Measurements from ENCODE around the gene ICA1. TPM values are rescaled to one million over a fixed set of nuclear protein-coding genes. Genes with fewer than 3 reads are reported as not detected.

The ICA1 gene
- total and polyA plus RNA-seq, 2 experiments from 2014 or later: 45.2 to 83.7 TPM

- TF ChIP-seq STAT1 (IDR thresholded peaks at IDR 0.05; ENCODE audit: unreplicated experiment) (no peak), JUNB (IDR thresholded peaks at IDR 0.05; ENCODE audit: unreplicated experiment) (no peak), ETS1 (IDR thresholded peaks at IDR 0.05) (no peak), CREB1 (CRISPR knock-in tag; IDR thresholded peaks at IDR 0.05; ENCODE audit: low read depth) (no peak), EZH2 (IDR thresholded peaks at IDR 0.05; ENCODE audit: low read depth, unreplicated experiment) (no peak), POLR2AphosphoS5 (IDR thresholded peaks at IDR 0.05; ENCODE audit: low read depth) (no peak), NANOG (IDR thresholded peaks at IDR 0.05; ENCODE audit: borderline replicate concordance) (no peak), ZNF114 (CRISPR knock-in tag; IDR thresholded peaks at IDR 0.05) (no peak), ZNF331 (CRISPR knock-in tag; IDR thresholded peaks at IDR 0.05; ENCODE audit: low read depth) (no peak), CTCF (conservative IDR thresholded peaks at IDR 0.05; ENCODE audit: low read depth in 2 of 2) (no peak), EZH2phosphoT487 (IDR thresholded peaks at IDR 0.05; ENCODE audit: unreplicated experiment) (no peak), ZNF462 (CRISPR knock-in tag; IDR thresholded peaks at IDR 0.05) (no peak)
- TF ChIP-seq, protein P1, sequence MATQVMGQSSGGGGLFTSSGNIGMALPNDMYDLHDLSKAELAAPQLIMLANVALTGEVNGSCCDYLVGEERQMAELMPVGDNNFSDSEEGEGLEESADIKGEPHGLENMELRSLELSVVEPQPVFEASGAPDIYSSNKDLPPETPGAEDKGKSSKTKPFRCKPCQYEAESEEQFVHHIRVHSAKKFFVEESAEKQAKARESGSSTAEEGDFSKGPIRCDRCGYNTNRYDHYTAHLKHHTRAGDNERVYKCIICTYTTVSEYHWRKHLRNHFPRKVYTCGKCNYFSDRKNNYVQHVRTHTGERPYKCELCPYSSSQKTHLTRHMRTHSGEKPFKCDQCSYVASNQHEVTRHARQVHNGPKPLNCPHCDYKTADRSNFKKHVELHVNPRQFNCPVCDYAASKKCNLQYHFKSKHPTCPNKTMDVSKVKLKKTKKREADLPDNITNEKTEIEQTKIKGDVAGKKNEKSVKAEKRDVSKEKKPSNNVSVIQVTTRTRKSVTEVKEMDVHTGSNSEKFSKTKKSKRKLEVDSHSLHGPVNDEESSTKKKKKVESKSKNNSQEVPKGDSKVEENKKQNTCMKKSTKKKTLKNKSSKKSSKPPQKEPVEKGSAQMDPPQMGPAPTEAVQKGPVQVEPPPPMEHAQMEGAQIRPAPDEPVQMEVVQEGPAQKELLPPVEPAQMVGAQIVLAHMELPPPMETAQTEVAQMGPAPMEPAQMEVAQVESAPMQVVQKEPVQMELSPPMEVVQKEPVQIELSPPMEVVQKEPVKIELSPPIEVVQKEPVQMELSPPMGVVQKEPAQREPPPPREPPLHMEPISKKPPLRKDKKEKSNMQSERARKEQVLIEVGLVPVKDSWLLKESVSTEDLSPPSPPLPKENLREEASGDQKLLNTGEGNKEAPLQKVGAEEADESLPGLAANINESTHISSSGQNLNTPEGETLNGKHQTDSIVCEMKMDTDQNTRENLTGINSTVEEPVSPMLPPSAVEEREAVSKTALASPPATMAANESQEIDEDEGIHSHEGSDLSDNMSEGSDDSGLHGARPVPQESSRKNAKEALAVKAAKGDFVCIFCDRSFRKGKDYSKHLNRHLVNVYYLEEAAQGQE (IDR thresholded peaks at IDR 0.05; ENCODE audit: unreplicated experiment): no peak
- Mint-ChIP-seq H3K27ac (no peak overlapping the region), H3K36me3 (ENCODE audit: low read depth) (peaks cover 4% of the 10 kb centered on the region; the same call in 2 of the 3 replicates), H3K4me1 (peaks cover 42% of the 10 kb centered on the region), H3K4me3 (no peak overlapping the region), H3K27me3 (ENCODE audit: insufficient read depth, low read depth, poor library complexity) (peaks cover 15% of the 10 kb centered on the region), H3K9me3 (no peaks in the 10 kb centered on the region)
- no peak for DNase-seq (ENCODE audit: low spot score)
- H3K79me2 ChIP-seq (replicated peaks; ENCODE audit: insufficient read depth): no peaks in the 10 kb centered on the region
- 0 out of 2 replicates have a peak, but pooled peaks cover 2% of the 10 kb centered on the region for H3F3A ChIP-seq (replicated peaks; ENCODE audit: low read depth)
- no peaks in the 10 kb centered on the region for H4K20me1 ChIP-seq (replicated peaks; ENCODE audit: insufficient read depth)
- no peak for ATAC-seq
- no peaks in the 10 kb centered on the region for H3K36me3 ChIP-seq (ENCODE audit: insufficient read depth)
- no peaks in the 10 kb centered on the region for H3K27me3 ChIP-seq (ENCODE audit: insufficient read depth)
- no peak overlapping the region for H2AFZ ChIP-seq
- no peak overlapping the region for H3K27ac ChIP-seq (ENCODE audit: low read depth)
- H3K4me3 ChIP-seq: no peak overlapping the region
- H3K4me2 ChIP-seq: no peak overlapping the region
- H3K4me1 ChIP-seq (ENCODE audit: insufficient read depth): peaks cover 45% of the 10 kb centered on the region
- H3K9me2 ChIP-seq (ENCODE audit: insufficient read depth): 0 out of 2 replicates have a peak, but pooled peaks cover 7% of the 10 kb centered on the region
Measured at GRCh38 chr7:8205031-8205387, 57.0 kb downstream of the ICA1 start.
